K562 (cell line): ENCODE results near the gene CARD10. TPM values are rescaled to one million over a fixed set of nuclear protein-coding genes. Genes with fewer than 3 reads are reported as not detected.

Experiments
- ADNP ChIP-seq: fragments of 200-800 bp; sonication (Bioruptor generic); IDR thresholded peaks from 2 replicates; pipeline ENCODE4 v1.6.1; 2016; ENCODE audit warnings: missing genetic modification characterization, missing compliant biosample characterization
- CTCFL ChIP-seq: IDR thresholded peaks from 2 replicates; pipeline ENCODE4 v1.6.1; 2011; ENCODE audit warnings: borderline replicate concordance, low read depth, mild to moderate bottlenecking, moderate library complexity, low read length; ENCODE audit not compliant: insufficient read depth, poor library complexity, severe bottlenecking
- ELF4 ChIP-seq: fragments of 450-650 bp; formaldehyde crosslinking; IDR thresholded peaks from 2 replicates; pipeline ENCODE4 v1.4.0; 2022; ENCODE audit warnings: missing genetic modification characterization
- EP400 ChIP-seq: fragments of 450-650 bp; IDR thresholded peaks from 2 replicates; pipeline ENCODE4 v1.6.1; 2017; ENCODE audit warnings: antibody characterized with exemption, mild to moderate bottlenecking, moderate library complexity
- PCBP2 ChIP-seq: fragments of 200-400 bp; formaldehyde crosslinking; IDR thresholded peaks from 2 replicates; pipeline ENCODE4 v1.6.1; 2018; ENCODE audit warnings: low read length, low read depth, mild to moderate bottlenecking, moderate library complexity; ENCODE audit not compliant: poor library complexity, severe bottlenecking
- POLR2AphosphoS2 ChIP-seq: IDR thresholded peaks from 2 replicates; pipeline ENCODE4 v1.6.1; 2012; ENCODE audit warnings: low read length, improper control_type of control experiment
- RBM17 ChIP-seq: fragments of 200-400 bp; formaldehyde crosslinking; IDR thresholded peaks from 2 replicates; pipeline ENCODE4 v1.6.1; 2017; ENCODE audit warnings: low read depth, mild to moderate bottlenecking, low read length, borderline replicate concordance
- SMAD2 ChIP-seq: fragments of 150-350 bp; IDR thresholded peaks from 2 replicates; pipeline ENCODE4 v1.6.1; 2014; ENCODE audit warnings: low read depth, mild to moderate bottlenecking, low read length
- SMARCA4 ChIP-seq: fragments of 450-650 bp; IDR thresholded peaks from 2 replicates; pipeline ENCODE4 v1.6.1; 2016
- SMARCC2 ChIP-seq: fragments of 450-650 bp; IDR thresholded peaks from 2 replicates; pipeline ENCODE4 v1.6.1; 2017; ENCODE audit warnings: antibody characterized with exemption, moderate library complexity, mild to moderate bottlenecking, low read depth
- SRSF1 ChIP-seq: fragments of 200-400 bp; formaldehyde crosslinking; IDR thresholded peaks from 2 replicates; pipeline ENCODE4 v1.6.1; 2017; ENCODE audit warnings: mild to moderate bottlenecking, low read depth, low read length, moderate library complexity
- STAT5A ChIP-seq: IDR thresholded peaks from 2 replicates; pipeline ENCODE4 v1.6.1; 2012; ENCODE audit warnings: low read length, inconsistent platforms, borderline replicate concordance
- ZBTB9 ChIP-seq: fragments of 450-650 bp; formaldehyde crosslinking; IDR thresholded peaks from 2 replicates; pipeline ENCODE4 v1.4.0; 2020; ENCODE audit warnings: mild to moderate bottlenecking, moderate library complexity
- ZNF512 ChIP-seq: IDR thresholded peaks from 2 replicates; pipeline ENCODE4 v1.6.1; 2016; ENCODE audit warnings: missing genetic modification characterization, missing compliant biosample characterization
- ZNF589 ChIP-seq: fragments of 200-800 bp; sonication (Bioruptor generic); IDR thresholded peaks from 2 replicates; pipeline ENCODE4 v1.6.1; 2016; ENCODE audit warnings: low read depth, missing genetic modification characterization, missing compliant biosample characterization
- ZNF707 ChIP-seq: fragments of 250-450 bp; sonication (Bioruptor Pico); conservative IDR thresholded peaks from 2 replicates; pipeline ENCODE4 v1.8.0; 2022; ENCODE audit warnings: inconsistent platforms, mild to moderate bottlenecking, moderate library complexity
- ZNF764 ChIP-seq: fragments of 250-450 bp; sonication (Bioruptor Pico); IDR thresholded peaks from 2 replicates; pipeline ENCODE4 v1.4.0; 2020; ENCODE audit warnings: low read depth, mild to moderate bottlenecking, moderate library complexity
- ZNF785 ChIP-seq: fragments of 250-450 bp; sonication (Bioruptor Pico); IDR thresholded peaks from 2 replicates; pipeline ENCODE4 v1.4.0; 2020; ENCODE audit warnings: mild to moderate bottlenecking
- polyA plus RNA-seq, 8 experiments: library from polyadenylated mRNA; depleted of rRNA in 4 of 8; stranded (reverse) in 5 of 8; unstranded in 3 of 8; fragments of >200 nt; fragmentation: Nextera tagmentation in 2 of 8; fragmentation: Illumina TruSeq in 1 of 8; extraction: Ambion mirVana in 2 of 8; extraction: Trizol in 1 of 8; gene quantifications; 2 replicates each; pipeline versions ENCODE4 v1.2.1 to v1.2.3, GENCODE V29; 2011 to 2014; ENCODE audit warnings: inconsistent platforms in 1 of 8, missing spikeins in 1 of 8
- total RNA-seq, 7 experiments: library from RNA; depleted of rRNA in 6 of 7; stranded (reverse); fragments of >200 nt in 6 of 7; fragmentation: Illumina TruSeq in 2 of 7; extraction: Trizol in 2 of 7; gene quantifications; 2 replicates each; pipeline versions ENCODE4 v1.2.1 to v1.2.3, GENCODE V29; 2011 to 2021; ENCODE audit warnings: low replicate concordance in 1 of 7
- TF ChIP-seq, protein P1 (sequence below): fragments of 450-650 bp; IDR thresholded peaks from 2 replicates; pipeline ENCODE4 v1.6.1; 2016; ENCODE audit warnings: low read depth, mild to moderate bottlenecking, moderate library complexity

Gene CARD10
- total and polyA plus RNA-seq, 9 of the 15 experiments (the other 6 are each of a cell fraction or from before 2014, with no cell fraction given) = 0.13 to 5.8 (median 1.6) TPM

DNA sequence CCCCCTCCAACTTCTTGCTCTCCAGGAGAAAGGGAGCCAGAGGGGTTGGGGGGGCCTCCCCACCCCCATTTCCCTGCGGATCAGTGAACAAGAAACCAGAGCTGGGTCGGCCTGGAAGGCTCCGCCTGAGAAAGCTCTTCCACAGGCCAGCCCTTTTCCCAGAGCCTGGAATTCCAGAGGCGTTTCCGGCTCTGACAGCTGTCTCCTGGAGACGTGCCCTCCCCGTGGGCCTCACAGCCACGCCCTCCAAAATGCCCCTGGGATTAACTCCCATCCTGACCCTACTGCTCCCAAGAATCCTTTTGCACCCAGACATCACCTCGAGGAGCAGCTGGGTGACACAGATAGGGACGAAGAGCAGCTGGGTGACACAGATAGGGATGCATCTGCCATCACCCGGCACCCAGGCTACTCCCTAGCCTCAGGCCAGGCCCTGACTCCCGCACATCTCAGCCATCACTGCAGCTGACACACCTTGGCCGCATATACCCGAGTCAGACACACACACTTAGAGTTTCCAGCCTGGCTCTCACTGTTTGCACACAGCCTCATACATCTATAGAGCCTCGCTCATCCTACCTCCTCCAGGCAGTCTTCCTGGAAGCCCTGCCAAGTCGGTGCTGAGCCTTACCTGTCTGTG is 33.4 kb upstream of the CARD10 start (continued):
- TF ChIP-seq ZNF764 = no peak
- TF ChIP-seq POLR2AphosphoS2 = no peak
- peak; percentile 94 for TF ChIP-seq ZNF589
- TF ChIP-seq, protein P1, sequence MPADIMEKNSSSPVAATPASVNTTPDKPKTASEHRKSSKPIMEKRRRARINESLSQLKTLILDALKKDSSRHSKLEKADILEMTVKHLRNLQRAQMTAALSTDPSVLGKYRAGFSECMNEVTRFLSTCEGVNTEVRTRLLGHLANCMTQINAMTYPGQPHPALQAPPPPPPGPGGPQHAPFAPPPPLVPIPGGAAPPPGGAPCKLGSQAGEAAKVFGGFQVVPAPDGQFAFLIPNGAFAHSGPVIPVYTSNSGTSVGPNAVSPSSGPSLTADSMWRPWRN = peak; percentile 91
- TF ChIP-seq RBM17 = no peak
- no peak for TF ChIP-seq PCBP2
- no peak for TF ChIP-seq ZNF512 (tag)
- TF ChIP-seq SMAD2 = no peak
- no peak for TF ChIP-seq CTCFL
- peak; percentile 98 for TF ChIP-seq SMARCA4
- peak; percentile 93 for TF ChIP-seq SMARCC2
- TF ChIP-seq EP400 = peak; percentile 59
- TF ChIP-seq ADNP (tag) = no peak
- TF ChIP-seq SRSF1 = no peak
- peak; percentile 86 for TF ChIP-seq ELF4 (CRISPR knock-in tag)
- peak; percentile 93 for TF ChIP-seq STAT5A
- no peak for TF ChIP-seq ZNF707 (CRISPR knock-in tag)
- TF ChIP-seq ZNF785 (CRISPR knock-in tag) = no peak
- TF ChIP-seq ZBTB9 (CRISPR knock-in tag) = peak; percentile 62; the same call in 1 of the 2 replicates
